ENCODE results near the gene TTLL11. TPM values are rescaled to one million over a fixed set of nuclear protein-coding genes. Genes with fewer than 3 reads are reported as not detected.

Gene TTLL11
- total RNA-seq, 4 donors from 2014 or later, result 7.9 to 14.4 (median 9.7) TPM

DNA sequence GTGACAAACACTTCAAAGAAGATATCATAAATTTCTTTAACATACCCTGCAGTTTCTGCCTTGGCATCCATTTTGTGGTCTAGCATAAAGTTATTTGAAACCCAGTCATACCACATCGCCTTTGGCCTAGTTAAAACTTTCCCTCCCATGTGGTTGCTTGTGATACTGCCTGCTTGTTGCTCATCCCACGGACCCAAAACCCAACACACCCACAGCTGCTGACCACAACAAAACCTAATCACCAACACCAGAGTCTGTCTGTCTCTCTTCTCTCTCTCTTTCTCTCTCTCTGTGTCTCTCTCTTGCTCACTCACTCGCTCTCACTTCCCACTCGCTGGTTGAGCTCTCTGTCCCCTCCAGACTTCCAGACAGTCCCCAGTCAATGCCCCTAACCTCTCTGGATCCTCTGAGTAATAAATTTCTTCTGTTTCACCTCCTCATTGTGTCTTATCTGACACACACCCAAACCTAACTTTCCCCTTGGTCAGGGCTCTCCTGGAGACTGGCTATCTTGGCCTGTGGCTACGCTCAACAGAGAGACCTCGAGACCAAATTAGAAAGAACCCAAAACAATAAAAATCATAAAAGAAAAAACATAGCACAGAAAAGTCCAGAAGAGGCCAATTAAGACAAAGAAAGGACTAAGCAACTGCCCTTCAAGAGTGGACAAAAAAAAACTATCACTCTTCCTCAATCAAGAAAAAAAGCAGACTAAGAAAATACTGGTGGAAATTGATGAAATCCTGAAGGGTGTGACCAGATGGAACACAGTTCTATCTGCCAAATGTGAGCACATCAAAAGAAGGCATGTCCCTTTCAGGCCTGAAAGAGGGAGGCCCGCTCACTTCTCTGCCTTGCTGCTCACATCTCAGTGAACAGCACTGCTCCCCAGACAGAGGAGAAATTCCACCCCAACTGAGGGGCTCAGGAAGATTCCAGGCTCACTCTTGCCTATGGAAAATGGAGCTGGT, 41.5 kb downstream of the TTLL11 start:
- WGBS, 2 donors, result 88 to 90% methylated on average over 7 of the region's 7 CpGs
- DNase-seq, result no peak
- H3K4me1 ChIP-seq, result no peaks in the 10 kb centered on the region

DNA sequence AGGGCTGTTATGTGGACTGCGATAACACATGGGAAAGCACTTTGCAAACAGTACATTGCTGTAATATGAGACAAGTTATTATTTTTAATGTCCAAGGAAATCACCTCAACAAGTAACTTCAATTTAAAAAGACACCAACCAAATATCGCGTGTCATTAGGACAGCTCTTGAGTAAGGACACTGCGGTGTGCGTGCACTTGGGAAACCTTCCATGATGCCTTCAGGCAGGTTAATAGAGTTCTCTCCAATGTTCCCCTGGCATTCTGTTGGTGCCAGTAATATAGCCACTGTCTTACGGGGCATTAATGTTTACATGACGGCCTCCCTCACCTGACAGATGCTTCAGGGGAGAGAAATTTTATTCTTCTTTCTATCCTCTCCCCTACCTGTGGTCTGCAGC, 42.9 kb downstream of the TTLL11 start:
- no peaks in the 10 kb centered on the region for H3K4me1 ChIP-seq
- no peaks in the 10 kb centered on the region for H3K36me3 ChIP-seq
- H3K9me3 ChIP-seq, result no peaks in the 10 kb centered on the region
- intact Hi-C loops (cut with DNase I), result no loop called here
- WGBS, 2 donors, result 97 to 98% methylated on average over 7 of the region's 7 CpGs
- no peaks in the 10 kb centered on the region for H3K27me3 ChIP-seq
- no peak overlapping the region for H3K4me3 ChIP-seq (replicated peaks in 1 of 3)
- TF ChIP-seq POLR2A (IDR thresholded peaks at IDR 0.05), result no peak
- TF ChIP-seq, protein P1, sequence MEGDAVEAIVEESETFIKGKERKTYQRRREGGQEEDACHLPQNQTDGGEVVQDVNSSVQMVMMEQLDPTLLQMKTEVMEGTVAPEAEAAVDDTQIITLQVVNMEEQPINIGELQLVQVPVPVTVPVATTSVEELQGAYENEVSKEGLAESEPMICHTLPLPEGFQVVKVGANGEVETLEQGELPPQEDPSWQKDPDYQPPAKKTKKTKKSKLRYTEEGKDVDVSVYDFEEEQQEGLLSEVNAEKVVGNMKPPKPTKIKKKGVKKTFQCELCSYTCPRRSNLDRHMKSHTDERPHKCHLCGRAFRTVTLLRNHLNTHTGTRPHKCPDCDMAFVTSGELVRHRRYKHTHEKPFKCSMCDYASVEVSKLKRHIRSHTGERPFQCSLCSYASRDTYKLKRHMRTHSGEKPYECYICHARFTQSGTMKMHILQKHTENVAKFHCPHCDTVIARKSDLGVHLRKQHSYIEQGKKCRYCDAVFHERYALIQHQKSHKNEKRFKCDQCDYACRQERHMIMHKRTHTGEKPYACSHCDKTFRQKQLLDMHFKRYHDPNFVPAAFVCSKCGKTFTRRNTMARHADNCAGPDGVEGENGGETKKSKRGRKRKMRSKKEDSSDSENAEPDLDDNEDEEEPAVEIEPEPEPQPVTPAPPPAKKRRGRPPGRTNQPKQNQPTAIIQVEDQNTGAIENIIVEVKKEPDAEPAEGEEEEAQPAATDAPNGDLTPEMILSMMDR (IDR thresholded peaks at IDR 0.05), result no peak
- no peak for DNase-seq
- no peak overlapping the region for H3K27ac ChIP-seq

More for the DNA sequence above, 41.5 kb downstream of the TTLL11 start:
- TF ChIP-seq POLR2A (IDR thresholded peaks at IDR 0.05), result no peak
- TF ChIP-seq, protein P1 (IDR thresholded peaks at IDR 0.05), result no peak
- H3K27me3 ChIP-seq, result no peaks in the 10 kb centered on the region
- no peak overlapping the region for H3K27ac ChIP-seq
- no peaks in the 10 kb centered on the region for H3K9me3 ChIP-seq
- intact Hi-C loops (cut with DNase I), result no loop called here
- H3K36me3 ChIP-seq, result no peaks in the 10 kb centered on the region
- H3K4me3 ChIP-seq (replicated peaks in 1 of 3), result no peak overlapping the region

DNA sequence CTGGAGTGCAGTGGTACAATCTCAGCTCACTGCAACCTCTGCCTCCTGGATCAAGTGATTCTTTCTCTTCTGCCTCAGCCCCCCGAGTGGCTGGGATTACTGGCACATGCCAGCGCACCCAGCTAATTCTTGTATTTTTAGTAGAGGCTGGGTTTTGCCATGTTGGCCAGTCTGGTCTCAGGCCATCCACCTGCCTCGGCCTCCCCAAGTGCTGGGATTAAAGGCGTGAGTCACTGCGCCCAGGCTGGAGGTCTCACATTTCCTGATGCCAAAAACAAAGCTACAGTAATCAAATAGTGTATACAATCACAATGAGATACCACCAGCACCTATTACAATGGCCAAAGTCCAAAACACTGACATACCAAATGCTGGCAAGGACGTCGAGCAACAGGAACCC, 51.1 kb downstream of the TTLL11 start:
- H3K4me3 ChIP-seq (replicated peaks in 1 of 3), result no peak overlapping the region
- H3K4me1 ChIP-seq, result no peaks in the 10 kb centered on the region
- WGBS, 2 donors, result 96% methylated on average over 7 of the region's 7 CpGs
- no peak for DNase-seq
- no peaks in the 10 kb centered on the region for H3K27me3 ChIP-seq
- H3K9me3 ChIP-seq, result no peaks in the 10 kb centered on the region
- no peaks in the 10 kb centered on the region for H3K36me3 ChIP-seq
- intact Hi-C loops (cut with DNase I), result no loop called here
- TF ChIP-seq, protein P1 (IDR thresholded peaks at IDR 0.05), result no peak
- TF ChIP-seq POLR2A (IDR thresholded peaks at IDR 0.05), result no peak
- no peak overlapping the region for H3K27ac ChIP-seq

DNA sequence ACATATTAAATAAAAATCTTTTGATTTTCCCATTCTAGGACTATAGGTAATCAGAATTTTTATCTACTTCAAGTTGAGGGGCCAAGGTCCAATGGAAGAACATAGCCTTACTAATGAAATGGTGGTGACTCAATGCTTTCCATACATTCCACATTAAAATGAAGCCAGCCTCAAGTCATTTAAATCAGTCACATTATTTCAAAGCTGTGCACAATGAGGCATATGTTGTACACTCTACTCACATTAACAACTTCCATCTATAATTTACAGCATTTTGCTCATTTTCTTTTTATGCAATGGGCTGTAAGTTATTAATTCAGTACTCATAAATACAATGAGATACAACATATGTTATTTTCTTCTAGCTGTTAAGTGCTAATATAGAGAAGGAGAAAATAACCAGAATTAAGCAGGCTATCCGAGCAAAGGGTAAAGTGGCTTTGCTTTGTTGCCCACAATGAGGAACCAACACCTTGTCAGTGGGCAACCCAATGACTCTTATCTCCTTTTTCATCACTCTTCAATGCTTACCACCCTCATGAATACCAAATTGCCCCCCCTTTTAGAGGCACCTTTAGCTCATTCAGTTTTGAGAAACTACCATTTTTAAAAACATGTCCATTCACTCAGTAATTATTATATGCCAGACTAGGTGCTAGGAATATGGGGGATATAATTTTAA, 52.4 kb downstream of the TTLL11 start:
- H3K27ac ChIP-seq, result no peak overlapping the region
- no peaks in the 10 kb centered on the region for H3K27me3 ChIP-seq
- 0% methylated on average over 1 of the region's 1 CpG for WGBS, 2 donors
- DNase-seq, result no peak
- H3K36me3 ChIP-seq, result no peaks in the 10 kb centered on the region
- intact Hi-C loops (cut with DNase I), result no loop called here
- H3K4me3 ChIP-seq (replicated peaks in 1 of 3), result no peak overlapping the region
- no peak for TF ChIP-seq POLR2A (IDR thresholded peaks at IDR 0.05)
- TF ChIP-seq, protein P1 (IDR thresholded peaks at IDR 0.05), result no peak
- no peaks in the 10 kb centered on the region for H3K9me3 ChIP-seq
- H3K4me1 ChIP-seq, result no peaks in the 10 kb centered on the region

DNA sequence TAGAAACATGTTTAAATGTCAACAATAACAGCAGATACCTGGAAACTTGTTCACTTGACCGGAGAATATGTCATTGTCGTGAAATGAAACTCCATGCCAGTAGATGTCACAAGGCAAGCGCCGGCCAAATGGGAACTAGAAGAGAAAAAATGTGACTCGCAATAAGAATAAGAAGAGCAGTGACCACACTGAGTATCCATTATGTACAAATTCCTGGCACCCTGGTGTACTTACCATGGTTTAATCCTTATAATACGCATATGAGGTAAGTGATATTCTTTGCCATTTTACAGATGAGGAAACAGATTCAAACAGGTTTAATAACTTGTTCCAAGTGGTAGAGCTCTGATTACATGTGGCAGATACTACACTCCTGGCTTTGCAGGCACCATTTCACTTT, 53.9 kb downstream of the TTLL11 start:
- intact Hi-C loops (cut with DNase I), result no loop called here
- H3K27me3 ChIP-seq, result no peaks in the 10 kb centered on the region
- H3K4me3 ChIP-seq (replicated peaks in 1 of 3), result no peak overlapping the region
- TF ChIP-seq, protein P1 (IDR thresholded peaks at IDR 0.05), result no peak
- TF ChIP-seq POLR2A (IDR thresholded peaks at IDR 0.05), result no peak
- H3K36me3 ChIP-seq, result no peaks in the 10 kb centered on the region
- H3K4me1 ChIP-seq, result no peaks in the 10 kb centered on the region
- no peak overlapping the region for H3K27ac ChIP-seq
- H3K9me3 ChIP-seq, result no peaks in the 10 kb centered on the region
- DNase-seq, result no peak
- 97 to 98% methylated on average over 6 of the region's 6 CpGs for WGBS, 2 donors
